Measurements from ENCODE around the gene COL20A1. TPM values are rescaled to one million over a fixed set of nuclear protein-coding genes. Genes with fewer than 3 reads are reported as not detected.

The COL20A1 gene
- total RNA-seq, 2 donors from 2014 or later, result not detected

DNA sequence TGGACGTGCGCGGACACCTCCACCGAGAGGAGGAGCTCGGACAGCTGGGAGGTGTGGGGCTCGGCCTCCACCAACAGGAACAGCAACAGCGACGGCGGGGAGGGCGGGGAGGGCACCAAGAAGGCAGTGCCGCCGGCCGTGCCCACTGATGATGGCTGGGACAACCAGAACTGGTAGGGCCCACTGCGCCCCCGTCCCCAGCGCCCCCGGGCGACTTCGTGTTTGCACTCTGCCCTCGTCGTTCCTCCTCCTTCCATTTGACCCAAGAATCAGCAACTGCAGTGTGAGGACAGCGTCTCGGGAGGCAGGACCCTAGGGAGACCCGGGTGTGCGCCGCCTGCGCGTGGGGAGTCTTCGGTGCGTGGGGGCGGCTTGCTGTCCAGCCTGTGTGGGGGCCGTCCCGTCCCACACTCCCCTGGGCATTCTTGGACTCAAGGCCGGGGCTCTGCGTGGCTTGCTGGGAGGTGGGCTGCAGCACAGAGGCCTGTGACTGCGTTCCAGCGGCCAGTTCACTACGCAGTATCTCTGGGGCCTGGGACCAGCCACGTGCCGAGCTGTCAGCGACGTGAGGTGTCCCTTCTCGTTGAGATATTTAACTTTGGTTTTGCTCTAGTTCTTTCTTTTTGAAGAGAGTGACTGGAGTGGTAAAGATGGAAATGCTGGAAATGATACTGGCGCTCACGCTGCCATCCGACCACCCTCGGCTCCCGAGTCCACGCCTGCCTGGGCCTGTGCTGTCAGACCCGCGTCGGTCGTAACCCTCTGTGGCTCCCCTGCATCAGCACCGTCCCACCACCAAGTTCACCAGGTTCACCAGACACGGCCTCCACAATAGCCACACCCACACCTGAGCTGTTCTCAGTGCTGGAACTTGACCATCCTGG lies 5.0 kb upstream of the COL20A1 start:
- DNase-seq, result no peak
- no peak for ATAC-seq
- intact Hi-C loops (cut with DNase I, micrococcal nuclease), result no loop called here

DNA sequence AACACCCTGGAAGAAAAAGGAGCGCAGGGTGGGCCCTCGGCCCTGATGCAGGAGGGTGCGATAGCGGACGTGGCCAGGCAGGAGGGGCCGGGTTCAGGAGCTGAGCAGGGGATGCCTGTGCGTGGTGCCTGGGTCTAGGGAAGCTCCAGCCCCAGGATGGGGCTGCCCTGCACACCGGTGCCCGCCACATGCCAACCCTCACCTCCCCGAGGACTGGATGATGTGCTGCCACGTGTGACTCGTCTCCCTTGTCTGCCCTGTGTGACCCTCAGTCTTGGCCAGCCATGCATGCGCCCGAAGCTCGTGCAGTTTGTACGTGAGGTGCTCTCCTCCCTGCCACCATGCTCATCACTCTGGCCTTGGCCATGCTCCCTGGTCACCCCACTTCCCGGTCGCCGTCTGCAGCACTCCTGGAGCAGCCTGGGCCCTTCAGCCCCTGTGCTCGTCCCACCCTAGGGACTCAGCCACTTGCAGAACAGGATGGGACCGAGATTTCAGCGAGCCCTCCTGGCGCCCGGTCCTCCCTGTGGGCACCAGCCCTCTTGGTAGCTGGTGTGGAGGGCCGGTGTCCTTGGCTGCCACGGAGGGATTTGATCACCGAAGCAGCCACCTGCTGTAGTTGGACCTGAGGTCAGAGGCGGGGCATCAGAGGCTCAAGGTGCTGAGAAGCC lies 4.3 kb upstream of the COL20A1 start:
- DNase-seq, result no peak
- peak; percentile 3 for ATAC-seq
- intact Hi-C loops (cut with DNase I, micrococcal nuclease), result no loop called here

DNA sequence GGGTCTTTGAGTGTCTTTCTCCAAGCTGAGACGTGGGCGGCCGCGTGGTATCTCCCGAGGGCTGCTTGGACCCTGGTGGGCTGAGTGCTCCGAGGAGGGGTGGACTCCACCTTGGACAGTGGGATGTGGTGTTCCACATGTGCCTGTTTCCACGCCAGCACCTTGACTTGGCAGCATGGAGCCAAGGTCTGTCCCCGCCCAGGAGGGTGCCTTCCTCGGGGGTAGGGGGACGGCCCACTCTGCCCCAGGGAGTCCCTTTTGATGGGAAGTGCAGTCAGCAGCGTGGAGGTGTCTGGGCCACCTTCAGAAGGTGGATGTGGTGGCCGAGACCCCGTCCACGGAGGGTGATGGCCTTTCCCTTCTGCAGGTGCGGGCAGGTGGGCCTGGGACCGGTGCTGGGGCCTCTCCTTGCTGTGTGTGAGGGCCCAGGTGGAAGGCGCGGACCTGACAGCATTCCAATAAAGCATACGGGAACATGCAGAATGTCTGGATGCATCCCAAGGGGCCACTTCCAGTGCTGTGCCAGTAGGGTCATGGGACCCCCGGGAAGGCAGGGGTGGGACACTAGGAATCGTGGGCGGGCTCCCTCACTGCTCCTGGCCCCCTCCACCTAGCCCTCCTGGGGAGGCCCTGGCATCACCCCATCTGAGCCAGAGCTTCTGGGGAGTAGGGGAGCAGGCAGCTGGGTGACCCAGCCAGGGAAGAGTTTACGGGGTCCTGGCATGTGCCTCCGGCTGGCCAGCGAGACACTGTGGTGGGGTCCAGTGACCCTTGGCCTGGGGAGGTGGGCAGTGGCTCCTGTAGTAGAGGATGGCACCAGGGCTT lies 3.5 kb upstream of the COL20A1 start:
- ATAC-seq (peak; percentile 4), DNase-seq (no peak)
- intact Hi-C loops (cut with DNase I, micrococcal nuclease), result no loop called here

- ATAC-seq (peak; percentile 5), DNase-seq (no peak)
- intact Hi-C loops (cut with DNase I, micrococcal nuclease), result no loop called here
Measured at GRCh38 chr20:63290136-63290676, 2.8 kb upstream of the COL20A1 start.

GRCh38 chr20:63290677-63291472 lies 2.1 kb upstream of the COL20A1 start:
- intact Hi-C loops (cut with DNase I, micrococcal nuclease), result no loop called here
- DNase-seq, result peak in 1 of 2 donors; percentile 67
- peak; percentile 66 for ATAC-seq

GRCh38 chr20:63291811-63292210 lies 1.2 kb upstream of the COL20A1 start:
- DNase-seq (no peak), ATAC-seq (no peak)
- intact Hi-C loops (cut with DNase I, micrococcal nuclease), result no loop called here

DNA sequence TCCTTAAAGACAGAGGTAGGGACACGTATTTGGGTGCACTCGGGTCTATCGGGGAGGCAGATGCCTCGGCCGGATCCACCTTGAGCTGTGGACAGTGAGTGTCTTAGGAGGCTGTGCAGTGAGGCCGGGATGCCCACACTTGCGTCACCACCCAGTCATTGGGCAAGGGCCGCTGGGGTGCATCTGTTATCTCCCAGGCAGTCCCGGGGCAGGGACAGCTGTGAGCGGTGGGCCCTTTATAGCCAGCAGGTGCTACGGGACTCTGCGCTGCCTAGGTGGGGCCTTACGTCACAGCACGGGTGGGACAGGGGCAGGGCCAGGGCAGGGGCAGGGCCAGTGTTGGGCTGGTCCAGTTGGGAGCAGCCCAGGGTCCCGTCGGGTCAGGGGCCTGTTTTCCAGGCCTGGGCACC lies 689 bp upstream of the COL20A1 start:
- DNase-seq (no peak), ATAC-seq (no peak)
- intact Hi-C loops (cut with DNase I, micrococcal nuclease), result no loop called here

DNA sequence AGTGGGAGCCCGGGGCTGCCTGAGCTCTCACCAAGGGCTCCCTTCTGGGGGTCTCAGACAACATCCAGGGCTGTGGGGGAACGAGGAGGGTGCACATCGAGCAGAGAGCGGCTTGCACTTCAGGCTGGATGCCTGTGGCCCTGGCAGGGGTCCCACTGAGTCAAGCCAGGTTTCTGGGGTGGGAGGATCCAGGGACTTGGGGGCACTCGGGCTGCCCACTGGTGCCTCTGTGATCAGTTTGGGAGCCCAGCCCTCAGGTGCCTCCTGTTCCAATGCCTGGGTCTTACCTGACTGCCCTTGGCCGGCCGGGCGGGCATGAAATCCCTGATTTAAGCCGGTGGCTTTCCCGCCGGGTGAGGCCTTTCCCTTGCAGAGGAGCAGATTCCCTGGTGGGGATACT lies 470 bp downstream of the COL20A1 start:
- DNase-seq (no peak), ATAC-seq (no peak)
- intact Hi-C loops (cut with DNase I, micrococcal nuclease), result no loop called here

DNA sequence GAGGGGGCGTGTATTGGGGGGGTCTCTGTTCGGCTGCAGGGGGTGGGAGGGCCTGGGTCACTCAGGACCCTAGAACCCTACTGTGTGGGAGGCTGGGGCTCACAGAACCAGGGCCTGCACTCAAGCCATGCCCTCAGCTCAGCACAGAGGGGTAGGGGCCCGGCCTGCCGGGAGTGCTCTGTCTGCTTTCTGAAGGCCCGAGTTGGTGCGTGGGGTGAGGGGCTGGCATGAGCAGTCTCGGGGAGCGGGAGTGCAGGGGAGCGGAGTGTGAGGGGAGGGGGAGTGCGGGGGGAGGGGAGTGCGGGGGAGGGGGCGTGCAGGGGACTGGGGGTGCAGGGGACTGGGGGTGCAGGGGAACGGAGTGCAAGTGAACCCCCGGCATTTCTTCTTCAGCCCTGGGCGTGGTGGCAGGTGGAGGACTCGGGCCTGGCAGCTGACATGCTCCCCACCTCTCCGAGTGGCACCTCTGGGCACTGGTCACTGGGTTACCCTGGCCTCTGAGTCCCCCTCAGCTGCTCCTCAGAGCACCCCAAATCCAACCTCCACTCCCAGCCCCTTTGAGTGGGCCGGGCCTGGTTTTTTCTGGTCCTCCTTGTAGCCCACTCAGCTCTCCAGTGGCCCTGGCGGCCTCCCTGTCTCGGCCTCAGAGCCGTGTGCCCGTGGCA lies 1.0 kb downstream of the COL20A1 start:
- DNase-seq (no peak), ATAC-seq (no peak)
- intact Hi-C loops (cut with DNase I, micrococcal nuclease), result no loop called here

GRCh38 chr20:63294536-63294900 lies 1.5 kb downstream of the COL20A1 start:
- intact Hi-C loops (cut with DNase I, micrococcal nuclease), result no loop called here
- DNase-seq, result no peak
- no peak for ATAC-seq

GRCh38 chr20:63295018-63295417 lies 2.0 kb downstream of the COL20A1 start:
- intact Hi-C loops (cut with DNase I, micrococcal nuclease), result no loop called here
- DNase-seq (no peak), ATAC-seq (no peak)

- DNase-seq, result no peak
- ATAC-seq, result no peak
- intact Hi-C loops (cut with DNase I, micrococcal nuclease), result no loop called here
Measured at GRCh38 chr20:63295422-63295821, 2.4 kb downstream of the COL20A1 start.

DNA sequence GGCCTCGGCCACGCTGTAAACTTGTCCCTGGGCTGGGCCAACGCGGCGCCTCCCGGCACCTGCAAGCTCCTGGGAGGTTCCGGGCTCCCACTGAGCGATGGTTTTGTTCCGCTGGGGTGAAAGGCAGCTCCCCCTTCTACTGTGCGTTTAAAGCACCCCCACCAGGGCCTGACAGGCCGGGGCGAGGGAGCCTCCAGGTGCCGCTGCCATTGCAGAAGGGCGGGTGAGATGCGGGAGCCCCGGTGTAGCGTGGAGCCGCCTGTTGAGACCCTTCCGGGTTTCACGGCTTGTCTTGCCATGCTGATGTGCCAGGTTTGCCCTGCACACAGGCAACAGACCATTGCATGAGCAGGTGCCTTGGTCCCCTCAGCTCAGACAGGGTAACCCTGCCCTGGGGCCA lies 2.9 kb downstream of the COL20A1 start:
- intact Hi-C loops (cut with DNase I, micrococcal nuclease), result no loop called here
- no peak for DNase-seq
- no peak for ATAC-seq

DNA sequence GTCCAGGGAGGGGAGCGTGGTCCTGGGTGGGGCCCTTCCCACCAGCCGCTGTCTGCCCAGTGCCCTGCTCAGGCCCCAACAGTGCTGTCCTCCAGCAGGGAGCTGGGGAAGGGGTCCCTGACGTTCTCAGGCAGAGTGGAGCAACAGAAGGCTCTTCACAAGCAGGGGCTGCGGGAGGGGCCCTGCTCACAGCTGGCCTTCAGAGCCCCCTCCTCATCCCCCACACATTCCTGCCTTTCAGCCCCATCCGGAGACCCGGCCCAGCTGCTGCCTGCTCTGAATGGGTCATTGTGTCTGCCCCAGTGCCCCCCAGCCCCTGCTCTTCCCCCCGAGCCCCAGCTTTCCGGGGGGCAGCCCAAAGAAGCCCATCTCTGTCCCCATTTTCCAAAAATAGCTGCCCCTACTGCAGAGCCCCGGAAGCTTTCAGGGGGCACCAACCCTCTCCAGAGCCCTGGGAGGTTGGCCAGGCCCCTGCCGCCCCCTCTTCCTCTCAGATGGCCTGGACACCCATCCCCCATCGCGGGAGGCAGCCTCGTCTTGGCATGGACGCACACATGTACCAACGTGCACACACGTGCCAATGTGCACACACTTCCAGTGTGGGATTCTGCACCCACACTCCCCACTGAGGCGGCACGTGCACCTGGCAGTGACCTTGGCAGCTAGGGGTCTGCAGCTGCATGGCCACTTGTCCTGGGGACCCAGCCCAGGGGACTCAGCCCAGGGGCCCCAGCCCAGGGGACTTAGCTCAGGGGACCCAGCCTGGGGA lies 3.7 kb downstream of the COL20A1 start:
- DNase-seq (no peak), ATAC-seq (no peak)
- intact Hi-C loops (cut with DNase I, micrococcal nuclease), result no loop called here

DNA sequence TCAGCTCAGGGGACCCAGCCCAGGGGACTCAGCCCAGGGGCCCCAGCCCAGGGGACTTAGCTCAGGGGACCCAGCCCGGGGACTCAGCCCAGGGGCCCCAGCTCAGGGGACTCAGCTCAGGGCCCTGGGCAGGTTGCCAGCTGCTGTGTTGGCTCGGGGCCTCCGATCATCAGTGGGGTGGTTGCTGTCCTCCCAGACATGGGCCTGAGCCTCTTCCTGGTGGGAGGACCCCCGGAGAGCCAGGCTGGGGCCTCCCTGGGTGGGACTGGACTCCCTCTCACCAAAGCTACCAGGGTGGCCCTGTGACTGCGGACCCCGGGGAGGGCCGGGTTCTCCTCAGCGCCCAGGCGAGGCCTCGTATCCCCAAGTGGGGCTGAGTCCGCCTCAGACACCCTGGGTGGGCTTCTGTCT lies 4.4 kb downstream of the COL20A1 start:
- intact Hi-C loops (cut with DNase I, micrococcal nuclease), result no loop called here
- ATAC-seq, result no peak
- DNase-seq, result no peak

- ATAC-seq, result no peak
- no peak for DNase-seq
- intact Hi-C loops (cut with DNase I, micrococcal nuclease), result no loop called here
Measured at GRCh38 chr20:63297796-63298572, 5.0 kb downstream of the COL20A1 start.
